Sigmoid colon (tissue), 7 donors: Measurements from ENCODE around the gene CUX1. TPM values are rescaled to one million over a fixed set of nuclear protein-coding genes. Genes with fewer than 3 reads are reported as not detected.

ENCODE experiments used
- DNase-seq: peaks from one replicate; pipeline ENCODE4 v3.0.0-alpha.2; 2019
- H3K27ac ChIP-seq, 4 donors: fragments of 200-600 bp; sonication (generic); one replicate each; pipeline ENCODE4 v1.5.1; 2016 to 2019; ENCODE audit warnings: mild to moderate bottlenecking in 1 of 4
- H3K27me3 ChIP-seq, 3 donors: fragments of 200-600 bp; sonication (generic); one replicate each; pipeline ENCODE4 v1.5.1; 2019; ENCODE audit warnings: mild to moderate bottlenecking in 1 of 3
- H3K36me3 ChIP-seq, 4 donors: fragments of 200-600 bp; sonication (generic); one replicate each; pipeline ENCODE4 v1.5.1; 2016 to 2019
- H3K4me1 ChIP-seq, 4 donors: fragments of 200-600 bp; sonication (generic); one replicate each; pipeline ENCODE4 v1.5.1; 2017 to 2019
- H3K4me3 ChIP-seq, 4 donors: fragments of 200-600 bp; sonication (generic); one replicate each; pipeline ENCODE4 v1.5.1; 2017 to 2019; ENCODE audit warnings: mild to moderate bottlenecking in 2 of 4, moderate library complexity in 1 of 4
- H3K9me3 ChIP-seq, 4 donors: fragments of 200-600 bp in 3 of 4; sonication (generic) in 3 of 4; one replicate each; pipeline versions ENCODE4 v1.5.1 to v1.6.1; 2013 to 2019
- CTCF ChIP-seq, 4 experiments: fragments of 450-650 bp in 3 of 4; fragments of 200-600 bp in 1 of 4; IDR thresholded peaks; one replicate each; pipeline ENCODE4 v1.5.1; 2016 to 2019; ENCODE audit warnings: antibody characterized with exemption in 4 of 4, mild to moderate bottlenecking in 3 of 4, moderate library complexity in 2 of 4
- EP300 ChIP-seq, 4 donors: sonication (generic); formaldehyde crosslinking; IDR thresholded peaks; one replicate each; pipeline ENCODE4 v1.6.1; 2017; ENCODE audit warnings: antibody characterized with exemption in 4 of 4
- POLR2A ChIP-seq, 2 donors: fragments of 450-650 bp; IDR thresholded peaks; one replicate each; pipeline ENCODE4 v1.6.1; 2016; ENCODE audit warnings: antibody characterized with exemption in 2 of 2, mild to moderate bottlenecking in 2 of 2, moderate library complexity in 2 of 2
- POLR2AphosphoS5 ChIP-seq, 4 donors: sonication (generic); formaldehyde crosslinking; IDR thresholded peaks; one replicate each; pipeline ENCODE4 v1.6.1; 2017; ENCODE audit warnings: antibody characterized with exemption in 4 of 4
- WGBS, 2 donors: extraction: QIAGEN DNeasy Blood & Tissue Kit; methylation state at CpG; one replicate each; pipeline ENCODE4 v1.1.7; 2013; 5-methylcytosine and 5-hydroxymethylcytosine counted together
- intact Hi-C: fragments of 100-400 bp; cut with DNase I; formaldehyde crosslinking; loops from one replicate; pipeline ENCODE4 v1.15.1; 2023
- polyA plus RNA-seq, 3 donors: library from polyadenylated mRNA; stranded (reverse); fragments of 200-250 nt; gene quantifications; one replicate each; pipeline ENCODE4 v1.2.3, GENCODE V29; 2013
- total RNA-seq, 4 donors: library from RNA; depleted of rRNA; stranded (reverse); fragments of >200 nt; gene quantifications; one replicate each; pipeline ENCODE4 v1.1.0, GENCODE V29; 2016
- donor health status: healthy with polysubstance abuse.
- donor health status: Bipolar disorder and iron deficiency.
- donor health status: healthy.

The CUX1 gene
- total and polyA plus RNA-seq, 7 donors, result 46.7 to 127 (median 49.9) TPM

GRCh38 chr7:101859411-101860106, 42.1 kb downstream of the CUX1 start:
- 69 to 70% methylated on average over 5 of the region's 5 CpGs for WGBS, 2 donors
- Histone ChIP-seq H3K9me3 (no peaks in the 10 kb centered on the region), H3K36me3 (no peaks in the 10 kb centered on the region), H3K27ac (peak overlapping the region; percentile 19 to 91 (median 85)), H3K27me3 (no peaks in the 10 kb centered on the region), H3K4me1 (peaks cover 0 to 59% (median 48%) of the 10 kb centered on the region in 4 donors), H3K4me3 (no peak overlapping the region)
- TF ChIP-seq CTCF (IDR thresholded peaks at IDR 0.05), result no peak
- peak in 1 of 4 donors; percentile 44 for TF ChIP-seq POLR2AphosphoS5 (IDR thresholded peaks at IDR 0.05)
- intact Hi-C loops, result no loop called here
- DNase-seq, result no peak

- peak overlapping the region; percentile 19 to 91 (median 85) for H3K27ac ChIP-seq
- intact Hi-C loops, result no loop called here
- 91 to 93% methylated on average over 11 of the region's 11 CpGs for WGBS, 2 donors
- H3K4me1 ChIP-seq, result peaks cover 0 to 58% (median 43%) of the 10 kb centered on the region in 4 donors
- H3K4me3 ChIP-seq, result no peak overlapping the region
- TF ChIP-seq EP300 (IDR thresholded peaks at IDR 0.05), result no peak
- no peak for TF ChIP-seq POLR2AphosphoS5 (IDR thresholded peaks at IDR 0.05)
- no peak for TF ChIP-seq CTCF (IDR thresholded peaks at IDR 0.05)
- TF ChIP-seq POLR2A (IDR thresholded peaks at IDR 0.05), result no peak
- H3K9me3 ChIP-seq, result no peaks in the 10 kb centered on the region
- H3K36me3 ChIP-seq, result no peaks in the 10 kb centered on the region
- peak; percentile 49 for DNase-seq
- no peaks in the 10 kb centered on the region for H3K27me3 ChIP-seq
These were observed 43.1 kb downstream of the CUX1 start for GRCh38 chr7:101860316-101861217.

- 82 to 90% methylated on average over 8 of the region's 8 CpGs for WGBS, 2 donors
- Histone ChIP-seq H3K4me1 (peaks cover 0 to 52% (median 36%) of the 10 kb centered on the region in 4 donors), H3K27me3 (no peaks in the 10 kb centered on the region), H3K4me3 (no peak overlapping the region), H3K36me3 (no peaks in the 10 kb centered on the region), H3K9me3 (no peaks in the 10 kb centered on the region), H3K27ac (peak overlapping the region in 1 of 4 donors; percentile 14)
- intact Hi-C loops, result no loop called here
- peak; percentile 53 for DNase-seq
- TF ChIP-seq EP300 (IDR thresholded peaks at IDR 0.05), result no peak
- no peak for TF ChIP-seq POLR2A (IDR thresholded peaks at IDR 0.05)
- no peak for TF ChIP-seq CTCF (IDR thresholded peaks at IDR 0.05)
- no peak for TF ChIP-seq POLR2AphosphoS5 (IDR thresholded peaks at IDR 0.05)
These were observed 43.9 kb downstream of the CUX1 start for GRCh38 chr7:101861218-101861775.

GRCh38 chr7:101862280-101863220, 45.1 kb downstream of the CUX1 start:
- Histone ChIP-seq H3K27ac (no peak overlapping the region), H3K4me1 (peaks cover 0 to 40% (median 25%) of the 10 kb centered on the region in 4 donors), H3K9me3 (no peaks in the 10 kb centered on the region), H3K27me3 (no peaks in the 10 kb centered on the region), H3K4me3 (no peak overlapping the region), H3K36me3 (no peaks in the 10 kb centered on the region)
- WGBS, 2 donors, result 86 to 87% methylated on average over 18 of the region's 18 CpGs
- DNase-seq, result peak; percentile 36
- intact Hi-C loops, result no loop called here
- TF ChIP-seq EP300 (IDR thresholded peaks at IDR 0.05), result no peak
- TF ChIP-seq POLR2A (IDR thresholded peaks at IDR 0.05), result no peak
- no peak for TF ChIP-seq POLR2AphosphoS5 (IDR thresholded peaks at IDR 0.05)
- TF ChIP-seq CTCF (IDR thresholded peaks at IDR 0.05), result no peak
